Choroid plexus epithelial cell (primary cell): ENCODE results near the gene SOX11.

Experiments
- DNase-seq: peaks from one replicate; pipeline ENCODE4 v3.0.0-alpha.2; 2010; ENCODE audit warnings: low read depth
- H3K4me3 ChIP-seq: 2 replicates; pipeline ENCODE4 v1.5.1; 2011; ENCODE audit warnings: low read depth, mild to moderate bottlenecking, control low read depth, low read length, moderate library complexity
- TF ChIP-seq, protein P1 (sequence below): conservative IDR thresholded peaks from 2 replicates; pipeline ENCODE4 v1.5.1; 2011; ENCODE audit warnings: low read depth, mild to moderate bottlenecking, control low read depth, inconsistent platforms, low read length, moderate library complexity

SOX11 gene

DNA sequence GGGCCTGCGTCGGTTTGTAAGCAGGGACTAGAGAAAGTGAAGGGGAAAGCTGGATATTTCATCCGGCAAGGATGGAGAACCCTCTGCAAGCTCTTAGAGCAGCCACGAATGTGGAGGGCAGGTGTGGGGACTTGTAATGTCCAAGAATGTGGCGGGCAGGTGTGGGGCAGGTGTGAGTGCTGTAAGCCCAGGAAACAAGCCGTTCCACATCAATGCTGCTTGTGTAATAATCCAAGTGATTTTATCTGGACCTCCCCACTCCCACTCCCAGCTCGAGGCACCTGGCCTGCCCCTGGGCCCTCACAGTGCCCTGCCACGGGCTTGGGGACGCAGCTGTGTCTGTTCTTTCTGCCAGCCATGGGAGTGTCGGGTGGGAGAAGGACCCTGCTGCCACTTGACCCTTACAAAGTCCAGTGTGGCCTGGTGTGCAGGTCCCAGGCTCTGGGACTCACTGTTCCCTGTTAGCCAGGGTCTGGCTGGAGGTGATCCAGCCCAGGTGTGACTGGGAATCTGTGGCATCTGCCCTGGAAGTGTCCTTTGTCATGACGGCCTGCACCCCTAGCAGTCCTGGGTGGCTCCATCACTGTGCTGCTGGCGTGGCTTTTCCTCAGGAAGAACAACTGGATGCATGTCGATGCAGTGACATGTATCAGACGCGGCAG, 42.8 kb downstream of the SOX11 start:
- DNase-seq = no peak
- TF ChIP-seq, protein P1, sequence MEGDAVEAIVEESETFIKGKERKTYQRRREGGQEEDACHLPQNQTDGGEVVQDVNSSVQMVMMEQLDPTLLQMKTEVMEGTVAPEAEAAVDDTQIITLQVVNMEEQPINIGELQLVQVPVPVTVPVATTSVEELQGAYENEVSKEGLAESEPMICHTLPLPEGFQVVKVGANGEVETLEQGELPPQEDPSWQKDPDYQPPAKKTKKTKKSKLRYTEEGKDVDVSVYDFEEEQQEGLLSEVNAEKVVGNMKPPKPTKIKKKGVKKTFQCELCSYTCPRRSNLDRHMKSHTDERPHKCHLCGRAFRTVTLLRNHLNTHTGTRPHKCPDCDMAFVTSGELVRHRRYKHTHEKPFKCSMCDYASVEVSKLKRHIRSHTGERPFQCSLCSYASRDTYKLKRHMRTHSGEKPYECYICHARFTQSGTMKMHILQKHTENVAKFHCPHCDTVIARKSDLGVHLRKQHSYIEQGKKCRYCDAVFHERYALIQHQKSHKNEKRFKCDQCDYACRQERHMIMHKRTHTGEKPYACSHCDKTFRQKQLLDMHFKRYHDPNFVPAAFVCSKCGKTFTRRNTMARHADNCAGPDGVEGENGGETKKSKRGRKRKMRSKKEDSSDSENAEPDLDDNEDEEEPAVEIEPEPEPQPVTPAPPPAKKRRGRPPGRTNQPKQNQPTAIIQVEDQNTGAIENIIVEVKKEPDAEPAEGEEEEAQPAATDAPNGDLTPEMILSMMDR = no peak
- no peak overlapping the region for H3K4me3 ChIP-seq

DNA sequence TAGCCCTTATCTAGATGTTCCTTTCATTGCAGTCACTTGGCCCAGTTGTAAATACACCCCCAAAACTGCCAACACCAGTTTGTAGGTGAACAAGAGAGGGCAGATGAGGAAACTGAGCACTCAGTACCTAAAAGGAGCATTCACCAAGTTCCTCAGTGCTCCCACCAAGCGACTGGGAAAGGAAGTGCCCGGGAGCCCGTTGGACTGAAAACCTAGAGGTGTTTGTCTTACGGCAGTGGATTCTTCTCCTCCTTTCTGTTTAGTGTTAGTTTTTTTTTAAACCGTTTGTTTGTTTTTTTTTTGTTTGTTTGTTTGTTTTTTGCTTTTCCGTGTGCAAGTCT, 43.3 kb downstream of the SOX11 start:
- H3K4me3 ChIP-seq = no peak overlapping the region
- TF ChIP-seq, protein P1 = no peak
- no peak for DNase-seq

DNA sequence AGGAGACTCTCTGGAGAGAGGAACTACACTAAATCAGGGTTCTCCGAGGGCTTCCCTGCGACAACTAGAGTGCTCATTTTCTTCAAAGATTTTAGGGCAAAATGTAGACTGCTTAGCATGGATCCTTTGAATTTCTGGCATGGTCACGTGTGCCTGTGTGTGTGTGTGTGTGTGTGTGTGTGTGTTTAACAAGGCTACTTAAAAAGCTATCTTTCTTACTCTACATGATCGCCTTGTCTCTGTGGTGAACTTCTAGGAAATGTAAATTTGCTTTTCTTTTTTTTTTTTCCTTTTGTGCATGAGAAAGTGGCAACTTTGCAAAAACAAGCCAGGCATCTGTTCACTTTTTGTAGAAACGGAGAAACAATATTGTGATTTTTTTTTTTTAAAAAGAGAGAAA, 43.9 kb downstream of the SOX11 start:
- no peak for DNase-seq
- H3K4me3 ChIP-seq = no peak overlapping the region
- TF ChIP-seq, protein P1 = no peak

DNA sequence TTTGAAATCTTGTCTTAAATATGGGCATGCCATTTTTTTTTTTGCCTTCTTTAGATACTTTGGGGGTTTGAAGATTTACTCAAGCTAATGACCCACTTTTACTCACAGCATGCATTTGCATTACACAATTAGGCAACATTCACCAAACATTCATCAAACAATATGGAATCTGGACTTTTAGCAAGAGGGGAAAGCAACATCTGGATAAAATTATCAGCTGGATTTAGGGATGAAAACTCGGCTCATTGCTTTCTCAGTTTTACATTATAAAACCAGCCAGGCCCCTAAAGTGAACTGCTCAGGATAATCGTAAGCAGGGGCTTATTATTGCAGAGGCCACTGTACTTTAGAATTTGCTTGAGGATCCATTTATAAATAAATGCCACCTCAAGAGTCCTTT, 44.7 kb downstream of the SOX11 start:
- no peak for DNase-seq
- TF ChIP-seq, protein P1 = no peak
- H3K4me3 ChIP-seq = no peak overlapping the region

DNA sequence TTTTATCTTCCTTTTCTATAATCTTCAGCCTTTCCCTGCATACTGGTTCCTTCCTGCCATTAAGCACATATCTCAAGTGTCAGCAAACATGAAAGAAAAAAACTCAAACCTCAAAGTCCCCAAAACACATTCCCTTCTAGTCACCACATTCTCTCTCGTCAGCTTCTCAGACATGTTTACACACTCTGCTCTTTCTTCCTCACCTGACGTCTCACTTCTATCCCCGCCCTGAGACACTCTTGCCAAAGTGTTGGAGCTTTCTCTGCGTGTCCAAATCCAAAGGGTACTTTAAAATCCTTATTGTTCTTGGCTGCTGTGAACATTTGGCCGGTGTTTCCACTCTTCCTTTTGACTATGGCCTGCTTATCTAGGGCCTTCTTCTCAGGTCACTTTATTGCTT, 47.9 kb downstream of the SOX11 start:
- no peak for DNase-seq
- H3K4me3 ChIP-seq = no peak overlapping the region
- TF ChIP-seq, protein P1 = no peak

DNA sequence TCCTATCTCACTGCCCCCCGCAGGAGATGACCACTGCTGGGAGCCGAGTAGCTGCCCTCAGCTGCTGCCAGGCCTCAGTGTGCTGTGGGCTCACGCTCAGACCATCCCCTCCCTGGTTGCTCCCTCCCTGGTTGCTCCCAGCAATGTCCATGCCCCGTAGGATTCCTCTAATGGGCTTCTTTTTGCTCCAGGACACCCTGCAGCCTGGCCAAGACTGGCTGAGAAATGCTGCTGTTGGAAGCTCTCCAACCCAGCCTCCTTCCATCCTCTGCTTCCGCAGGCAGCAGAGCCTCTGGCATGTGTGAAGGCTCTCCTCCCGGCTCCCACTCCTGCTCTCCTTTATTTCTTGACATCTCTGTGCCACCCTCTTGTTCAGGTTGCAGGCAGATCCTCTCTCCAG, 48.6 kb downstream of the SOX11 start:
- no peak overlapping the region for H3K4me3 ChIP-seq
- TF ChIP-seq, protein P1 = no peak
- peak; percentile 4 for DNase-seq

DNA sequence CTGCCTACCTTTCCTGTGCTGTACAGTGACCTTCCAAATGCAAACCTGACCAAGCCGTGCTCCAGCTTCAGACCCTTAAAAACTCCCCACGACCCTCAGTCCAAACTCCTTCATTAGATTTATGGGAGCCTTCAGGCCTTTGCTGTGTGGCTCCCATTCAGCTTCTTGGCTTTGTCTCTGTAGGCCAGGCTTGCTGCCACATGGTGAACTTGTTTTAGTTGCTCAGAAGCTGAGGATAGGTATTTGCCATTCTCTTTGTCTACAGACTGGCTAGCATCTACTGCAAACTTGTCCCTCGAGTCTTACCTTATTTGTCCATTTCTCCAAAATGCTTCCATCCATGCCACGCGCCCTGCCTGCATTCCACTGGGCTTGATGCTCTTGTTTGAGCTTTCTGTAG, 49.1 kb downstream of the SOX11 start:
- TF ChIP-seq, protein P1 = no peak
- no peak overlapping the region for H3K4me3 ChIP-seq
- no peak for DNase-seq
